GM19043 (cell line): ENCODE data around the gene VPS39.

Source experiments
- ATAC-seq: cut with Tn5 transposase; IDR thresholded peaks from one replicate; pipeline ENCODE4 v1.9.1; 2021; ENCODE audit warnings: low read depth; ENCODE audit not compliant: unreplicated experiment

The VPS39 gene

GRCh38 chr15:42160136-42160535 lies 48.0 kb downstream of the VPS39 start:
- no peak for ATAC-seq

- ATAC-seq, result no peak
These were observed 48.6 kb downstream of the VPS39 start for GRCh38 chr15:42159381-42160015.

- ATAC-seq, result no peak
These were observed 49.2 kb downstream of the VPS39 start for GRCh38 chr15:42158941-42159340.

GRCh38 chr15:42157981-42158765 lies 49.9 kb downstream of the VPS39 start:
- no peak for ATAC-seq

GRCh38 chr15:42157381-42157780 lies 50.7 kb downstream of the VPS39 start:
- ATAC-seq, result no peak

- ATAC-seq, result no peak
These were observed 51.7 kb downstream of the VPS39 start, which contains the start of gene PLA2G4F for GRCh38 chr15:42156243-42156922. PLA2G4F (minus strand) TSS chr15:42156636; CDS start chr15:42156549, 87 bp downstream.

GRCh38 chr15:42155546-42156242 lies 52.4 kb downstream of the VPS39 start:
- ATAC-seq, result no peak

- ATAC-seq, result no peak
These were observed 53.1 kb downstream of the VPS39 start for GRCh38 chr15:42154956-42155355.

GRCh38 chr15:42154212-42154941 lies 53.7 kb downstream of the VPS39 start:
- no peak for ATAC-seq

GRCh38 chr15:42153874-42154211 lies 54.3 kb downstream of the VPS39 start:
- ATAC-seq, result no peak

- no peak for ATAC-seq
These were observed 55.0 kb downstream of the VPS39 start for GRCh38 chr15:42152921-42153698.

- no peak for ATAC-seq
These were observed 55.7 kb downstream of the VPS39 start for GRCh38 chr15:42152196-42152920.

- ATAC-seq, result no peak
These were observed 56.4 kb downstream of the VPS39 start for GRCh38 chr15:42151736-42152135.

- ATAC-seq, result no peak
These were observed 57.0 kb downstream of the VPS39 start for GRCh38 chr15:42151141-42151561.

- no peak for ATAC-seq
These were observed 57.7 kb downstream of the VPS39 start for GRCh38 chr15:42150219-42150970.

GRCh38 chr15:42149493-42150218 lies 58.4 kb downstream of the VPS39 start:
- ATAC-seq, result no peak

GRCh38 chr15:42148808-42149492 lies 59.2 kb downstream of the VPS39 start:
- no peak for ATAC-seq
